Liver (tissue), 9 donors: ENCODE measurements around the gene EMID1. TPM values are rescaled to one million over a fixed set of nuclear protein-coding genes. Genes with fewer than 3 reads are reported as not detected.
"Not testable (repeated sequence)": the region's sequence is repeated elsewhere in the genome, so short reads cannot be mapped to it uniquely, and the experiment has no call there.

ENCODE experiments used
- DNase-seq: peaks from one replicate; pipeline ENCODE4 v3.0.0-alpha.2; 2017; ENCODE audit warnings: low spot score
- H3K27ac ChIP-seq, 2 donors: one replicate each; pipeline ENCODE4 v1.7.0; 2013; ENCODE audit warnings: inconsistent platforms in 2 of 2, low read length in 2 of 2, control low read depth in 1 of 2, low read depth in 1 of 2, mild to moderate bottlenecking in 1 of 2
- H3K27me3 ChIP-seq, 4 donors: one replicate each; pipeline versions ENCODE4 v1.6.1 to v1.7.0; 2013; ENCODE audit warnings: low read length in 3 of 4, inconsistent platforms in 1 of 4, mild to moderate bottlenecking in 1 of 4, moderate library complexity in 1 of 4; ENCODE audit not compliant: control insufficient read depth in 4 of 4, insufficient read depth in 4 of 4
- H3K36me3 ChIP-seq, 4 donors: one replicate each; pipeline versions ENCODE4 v1.6.1 to v1.7.0; 2013; ENCODE audit warnings: low read length in 3 of 4, mild to moderate bottlenecking in 3 of 4, low read depth in 1 of 4, moderate library complexity in 1 of 4; ENCODE audit not compliant: control insufficient read depth in 4 of 4, insufficient read depth in 3 of 4
- H3K4me1 ChIP-seq, 4 donors: one replicate each; pipeline versions ENCODE4 v1.6.1 to v1.7.0; 2013; ENCODE audit warnings: low read length in 3 of 4, mild to moderate bottlenecking in 3 of 4, moderate library complexity in 1 of 4; ENCODE audit not compliant: control insufficient read depth in 4 of 4, insufficient read depth in 4 of 4
- H3K4me3 ChIP-seq, 3 donors: one replicate each; pipeline versions ENCODE4 v1.6.1 to v1.7.0; 2013; ENCODE audit warnings: low read length in 3 of 3, control low read depth in 1 of 3, low read depth in 1 of 3, mild to moderate bottlenecking in 1 of 3
- H3K9ac ChIP-seq, 2 donors: one replicate each; pipeline ENCODE4 v1.7.0; 2013; ENCODE audit warnings: low read length in 2 of 2, mild to moderate bottlenecking in 2 of 2, moderate library complexity in 2 of 2, control low read depth in 1 of 2, low read depth in 1 of 2
- H3K9me3 ChIP-seq, 4 donors: one replicate each; pipeline versions ENCODE4 v1.6.1 to v1.7.0; 2013; ENCODE audit warnings: low read length in 3 of 4; ENCODE audit not compliant: control insufficient read depth in 4 of 4
- FOXA1 ChIP-seq: IDR thresholded peaks from 2 replicates; pipeline ENCODE4 v1.6.1; 2016; ENCODE audit warnings: antibody characterized with exemption
- GABPA ChIP-seq, 2 donors: IDR thresholded peaks in 1 of 2; conservative IDR thresholded peaks in 1 of 2; 2 replicates each; pipeline ENCODE4 v1.6.1; 2016; ENCODE audit warnings: antibody characterized with exemption in 2 of 2, mild to moderate bottlenecking in 1 of 2, moderate library complexity in 1 of 2
- HNF4G ChIP-seq: IDR thresholded peaks from 2 replicates; pipeline ENCODE4 v1.6.1; 2016; ENCODE audit warnings: antibody characterized with exemption
- JUND ChIP-seq, 2 donors: IDR thresholded peaks; 2 replicates each; pipeline ENCODE4 v1.6.1; 2016; ENCODE audit warnings: antibody characterized with exemption in 2 of 2
- NR2F2 ChIP-seq: IDR thresholded peaks from 2 replicates; pipeline ENCODE4 v1.6.1; 2016; ENCODE audit warnings: antibody characterized with exemption
- RAD21 ChIP-seq, 2 donors: IDR thresholded peaks; 2 replicates each; pipeline ENCODE4 v1.6.1; 2016; ENCODE audit warnings: antibody characterized with exemption in 2 of 2, mild to moderate bottlenecking in 2 of 2
- REST ChIP-seq: IDR thresholded peaks from 2 replicates; pipeline ENCODE4 v1.6.1; 2016; ENCODE audit warnings: antibody characterized with exemption, mild to moderate bottlenecking
- RXRA ChIP-seq, 2 donors: IDR thresholded peaks; 2 replicates each; pipeline ENCODE4 v1.6.1; 2017 to 2018; ENCODE audit warnings: antibody characterized with exemption in 2 of 2, mild to moderate bottlenecking in 1 of 2
- TAF1 ChIP-seq: conservative IDR thresholded peaks from 2 replicates; pipeline ENCODE4 v1.6.1; 2016; ENCODE audit warnings: antibody characterized with exemption, mild to moderate bottlenecking
- YY1 ChIP-seq: IDR thresholded peaks from 2 replicates; pipeline ENCODE4 v1.6.1; 2016; ENCODE audit warnings: antibody characterized with exemption, mild to moderate bottlenecking
- WGBS: extraction: QIAGEN DNeasy Blood & Tissue Kit; methylation state at CpG from one replicate; pipeline ENCODE4 v1.1.7; 2013; 5-methylcytosine and 5-hydroxymethylcytosine counted together
- polyA plus RNA-seq, 2 donors: library from polyadenylated mRNA; stranded (reverse) in 1 of 2; unstranded in 1 of 2; fragments of 200-250 nt in 1 of 2; fragments of >200 nt in 1 of 2; fragmentation: Nextera tagmentation in 1 of 2; extraction: Ambion mirVana in 1 of 2; gene quantifications; one replicate each; pipeline versions ENCODE4 v1.2.1 to v1.2.3, GENCODE V29; 2013 to 2015
- total RNA-seq, 2 donors: library from RNA; depleted of rRNA; stranded (reverse); fragments of >200 nt; gene quantifications; one replicate each; pipeline ENCODE4 v1.2.3, GENCODE V29; 2014
- TF ChIP-seq, protein P1 (sequence below): IDR thresholded peaks from 2 replicates; pipeline ENCODE4 v1.6.1; 2016; ENCODE audit warnings: antibody characterized with exemption
- TF ChIP-seq, protein P2 (sequence below): IDR thresholded peaks from 2 replicates; pipeline ENCODE4 v1.6.1; 2016; ENCODE audit warnings: antibody characterized with exemption
- TF ChIP-seq, protein P3 (sequence below): fragments of 150-350 bp; IDR thresholded peaks from 2 replicates; pipeline ENCODE4 v1.5.1; 2017; ENCODE audit warnings: improper control_type of control experiment, low read depth, low read length; ENCODE audit not compliant: missing input control
- donor health status: healthy.
- donor health status: healthy.
- donor health status: healthy.
- donor health status: healthy.
- donor health status: healthy.

Gene EMID1
- total and polyA plus RNA-seq, 4 donors, result 0.89 to 8.9 (median 2.1) TPM

- Histone ChIP-seq H3K9me3 (no peaks in the 10 kb centered on the region), H3K27ac (peak overlapping the region in 1 of 2 donors; percentile 72), H3K4me1 (peaks cover 3 to 17% (median 8%) of the 10 kb centered on the region in 4 donors), H3K27me3 (no peaks in the 10 kb centered on the region), H3K4me3 (no peak overlapping the region), H3K9ac (no peak overlapping the region), H3K36me3 (no peaks in the 10 kb centered on the region)
- 86% methylated on average over 1 of the region's 1 CpG for WGBS
- TF ChIP-seq NR2F2 (no peak), YY1 (no peak), RXRA (IDR thresholded peaks at IDR 0.05) (no peak), TAF1 (no peak), GABPA (IDR thresholded peaks at IDR 0.05 in 1 of 2, conservative IDR thresholded peaks at IDR 0.05 in 1 of 2) (no peak), FOXA1 (no peak), RAD21 (IDR thresholded peaks at IDR 0.05) (no peak), JUND (IDR thresholded peaks at IDR 0.05) (no peak), HNF4G (no peak)
- TF ChIP-seq, protein P1, sequence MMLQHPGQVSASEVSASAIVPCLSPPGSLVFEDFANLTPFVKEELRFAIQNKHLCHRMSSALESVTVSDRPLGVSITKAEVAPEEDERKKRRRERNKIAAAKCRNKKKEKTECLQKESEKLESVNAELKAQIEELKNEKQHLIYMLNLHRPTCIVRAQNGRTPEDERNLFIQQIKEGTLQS, result no peak
- TF ChIP-seq, protein P2, sequence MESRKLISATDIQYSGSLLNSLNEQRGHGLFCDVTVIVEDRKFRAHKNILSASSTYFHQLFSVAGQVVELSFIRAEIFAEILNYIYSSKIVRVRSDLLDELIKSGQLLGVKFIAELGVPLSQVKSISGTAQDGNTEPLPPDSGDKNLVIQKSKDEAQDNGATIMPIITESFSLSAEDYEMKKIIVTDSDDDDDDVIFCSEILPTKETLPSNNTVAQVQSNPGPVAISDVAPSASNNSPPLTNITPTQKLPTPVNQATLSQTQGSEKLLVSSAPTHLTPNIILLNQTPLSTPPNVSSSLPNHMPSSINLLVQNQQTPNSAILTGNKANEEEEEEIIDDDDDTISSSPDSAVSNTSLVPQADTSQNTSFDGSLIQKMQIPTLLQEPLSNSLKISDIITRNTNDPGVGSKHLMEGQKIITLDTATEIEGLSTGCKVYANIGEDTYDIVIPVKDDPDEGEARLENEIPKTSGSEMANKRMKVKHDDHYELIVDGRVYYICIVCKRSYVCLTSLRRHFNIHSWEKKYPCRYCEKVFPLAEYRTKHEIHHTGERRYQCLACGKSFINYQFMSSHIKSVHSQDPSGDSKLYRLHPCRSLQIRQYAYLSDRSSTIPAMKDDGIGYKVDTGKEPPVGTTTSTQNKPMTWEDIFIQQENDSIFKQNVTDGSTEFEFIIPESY, result no peak
- TF ChIP-seq, protein P3, sequence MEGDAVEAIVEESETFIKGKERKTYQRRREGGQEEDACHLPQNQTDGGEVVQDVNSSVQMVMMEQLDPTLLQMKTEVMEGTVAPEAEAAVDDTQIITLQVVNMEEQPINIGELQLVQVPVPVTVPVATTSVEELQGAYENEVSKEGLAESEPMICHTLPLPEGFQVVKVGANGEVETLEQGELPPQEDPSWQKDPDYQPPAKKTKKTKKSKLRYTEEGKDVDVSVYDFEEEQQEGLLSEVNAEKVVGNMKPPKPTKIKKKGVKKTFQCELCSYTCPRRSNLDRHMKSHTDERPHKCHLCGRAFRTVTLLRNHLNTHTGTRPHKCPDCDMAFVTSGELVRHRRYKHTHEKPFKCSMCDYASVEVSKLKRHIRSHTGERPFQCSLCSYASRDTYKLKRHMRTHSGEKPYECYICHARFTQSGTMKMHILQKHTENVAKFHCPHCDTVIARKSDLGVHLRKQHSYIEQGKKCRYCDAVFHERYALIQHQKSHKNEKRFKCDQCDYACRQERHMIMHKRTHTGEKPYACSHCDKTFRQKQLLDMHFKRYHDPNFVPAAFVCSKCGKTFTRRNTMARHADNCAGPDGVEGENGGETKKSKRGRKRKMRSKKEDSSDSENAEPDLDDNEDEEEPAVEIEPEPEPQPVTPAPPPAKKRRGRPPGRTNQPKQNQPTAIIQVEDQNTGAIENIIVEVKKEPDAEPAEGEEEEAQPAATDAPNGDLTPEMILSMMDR, result no peak
- DNase-seq, result no peak
Measured at GRCh38 chr22:29233277-29233877, 27.7 kb downstream of the EMID1 start.

DNA sequence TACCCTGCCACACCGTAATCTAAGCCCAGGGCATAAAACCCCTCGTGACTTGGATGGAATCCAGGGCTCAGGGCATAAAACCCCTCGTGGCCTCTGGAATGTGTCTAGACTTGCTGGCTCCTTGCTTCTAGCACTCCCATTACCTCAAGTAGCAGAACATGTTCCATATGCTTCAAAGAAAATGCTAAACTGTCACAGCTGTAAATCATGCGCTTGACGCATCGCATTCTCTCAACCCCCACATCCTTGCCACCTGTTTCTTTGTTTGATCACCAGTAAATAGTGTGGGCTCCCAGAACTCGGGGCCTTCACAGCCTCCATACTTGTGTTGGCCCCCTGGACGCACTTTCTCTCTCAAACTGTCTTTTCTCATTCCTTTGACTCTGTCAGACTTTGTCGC is 34.8 kb downstream of the EMID1 start:
- H3K27me3 ChIP-seq, H3K4me3 ChIP-seq, DNase-seq, H3K9me3 ChIP-seq, H3K9ac ChIP-seq, H3K27ac ChIP-seq, H3K4me1 ChIP-seq, H3K36me3 ChIP-seq: not testable (repeated sequence)
- 91% methylated on average over 9 of the region's 9 CpGs for WGBS

DNA sequence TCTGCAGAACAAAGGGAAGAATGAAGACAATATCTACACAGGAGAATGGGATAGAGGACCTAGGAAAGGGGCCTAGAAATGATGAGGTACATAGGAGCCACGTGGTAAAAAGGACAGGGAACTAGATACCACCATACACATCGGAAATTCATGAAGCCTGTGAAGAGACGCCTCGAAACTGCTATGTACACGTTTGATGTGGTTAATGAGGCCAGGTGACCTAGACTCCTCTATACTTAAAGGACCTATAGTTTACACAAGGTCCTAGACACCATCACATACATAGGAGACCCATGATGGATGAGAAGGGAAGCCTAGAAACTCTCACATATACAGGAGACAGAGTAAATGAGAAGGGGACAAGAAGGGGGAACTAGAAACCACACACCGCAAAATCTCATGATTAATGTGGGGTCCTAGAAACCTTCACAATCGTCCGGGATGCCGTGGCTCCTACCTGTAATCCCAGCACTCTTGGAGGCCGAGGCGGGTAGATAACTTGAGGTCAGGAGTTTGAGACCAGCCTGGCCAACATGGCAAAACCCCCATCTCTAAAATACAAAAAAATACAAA is 38.3 kb downstream of the EMID1 start:
- H3K27ac ChIP-seq, result no peak overlapping the region
- H3K9ac ChIP-seq, result no peak overlapping the region
- H3K36me3 ChIP-seq, result no peaks in the 10 kb centered on the region
- H3K9me3 ChIP-seq, result no peaks in the 10 kb centered on the region
- H3K4me3 ChIP-seq, result no peak overlapping the region
- no peaks in the 10 kb centered on the region for H3K27me3 ChIP-seq
- peaks cover 0 to 4% (median 2%) of the 10 kb centered on the region in 4 donors for H3K4me1 ChIP-seq
- WGBS, result 88% methylated on average over 11 of the region's 11 CpGs
- DNase-seq, result no peak
- TF ChIP-seq, protein P2, result no peak
- TF ChIP-seq GABPA (IDR thresholded peaks at IDR 0.05 in 1 of 2, conservative IDR thresholded peaks at IDR 0.05 in 1 of 2), result no peak
- TF ChIP-seq YY1, result no peak
- TF ChIP-seq TAF1, result no peak
- TF ChIP-seq, protein P3, result no peak
- TF ChIP-seq HNF4G, result no peak
- no peak for TF ChIP-seq REST
- no peak for TF ChIP-seq NR2F2
